Measurements from ENCODE around the gene CCDC68. TPM values are rescaled to one million over a fixed set of nuclear protein-coding genes. Genes with fewer than 3 reads are reported as not detected.
A peak's percentile ranks its signal among the peaks of the same experiment; 100 is the strongest.

CCDC68 gene
- total and polyA plus RNA-seq, 2 of the 4 experiments (the other 2 are of a cell fraction): 0.46 to 0.54 TPM

DNA sequence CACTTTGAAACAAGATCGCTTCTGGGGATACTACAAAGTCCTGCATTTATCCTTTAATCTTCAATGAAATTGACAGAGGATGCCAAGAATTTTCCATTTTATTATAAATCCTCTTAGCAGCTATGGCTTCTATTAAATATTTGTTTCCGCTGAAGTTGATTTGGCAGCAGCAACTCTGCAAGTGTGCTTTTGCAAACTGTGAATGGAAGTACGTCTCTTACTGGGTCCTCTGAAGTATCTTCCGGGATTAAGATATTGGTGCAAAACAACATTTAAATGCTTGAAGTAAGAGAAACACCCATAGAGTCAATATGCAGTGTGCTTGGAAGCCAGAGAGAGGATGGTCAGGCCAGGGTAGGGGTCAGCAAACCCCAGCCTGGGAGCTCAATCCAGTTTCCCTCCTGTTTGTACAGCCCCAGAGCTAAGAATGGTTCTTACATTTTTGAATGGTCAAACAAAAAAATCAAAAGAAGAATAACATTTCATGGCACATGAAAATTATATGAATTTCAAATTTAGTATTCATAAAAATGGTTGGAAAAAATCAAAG lies 13.6 kb downstream of the CCDC68 start:
- BruUV-seq (replicated peaks): no TSS peak
- ATAC-seq (ENCODE audit: low read depth): peak; percentile 23; the same call in 1 of the 2 replicates
- peak overlapping the region; percentile 100 for H3K4me2 ChIP-seq (ENCODE audit: low read depth, low read length)
- WGBS, 2 experiments (ENCODE audit: extremely low coverage in 2 of 2, insufficient read length in 1 of 2): no CpG with 5 or more reads among the region's 4 CpGs
- H2BK20ac ChIP-seq (ENCODE audit: low read depth, low read length): peak overlapping the region; percentile 16; the same call in 1 of the 2 replicates
- H3K14ac ChIP-seq (replicated peaks; ENCODE audit: low read depth, low read length): peak overlapping the region; percentile 44
- ChIA-PET CTCF (no interaction called here), POLR2A (ENCODE audit: unreplicated experiment) (interaction anchor here (0.6 kb wide), 1 partner anchor 11 kb away, joined by 4 read pairs; no protein-coding TSS in a partner anchor)
- H3K4me3 ChIP-seq (ENCODE audit: insufficient read depth, low read depth, low read length): peak overlapping the region; percentile 68
- peak overlapping the region; percentile 94 for H4K5ac ChIP-seq (ENCODE audit: low read depth, low read length)
- H3K27me3 ChIP-seq (ENCODE audit: control insufficient read depth, insufficient read depth, low read length): no peaks in the 10 kb centered on the region
- H3K23ac ChIP-seq (ENCODE audit: low read depth, low read length): peak overlapping the region; percentile 5; the same call in 1 of the 2 replicates
- H2AK5ac ChIP-seq (ENCODE audit: low read depth, low read length): 0 out of 2 replicates have a peak overlapping the region, but pooled peaks have one; percentile 20
- peaks cover 0 to 20% of the 10 kb centered on the region in 2 experiments; a peak in 2 of 4 replicates for H3K79me1 ChIP-seq (ENCODE audit: low read depth in 1 of 2, low read length in 2 of 2)
- intact Hi-C loops (cut with micrococcal nuclease): no loop called here
- no peak overlapping the region for H2AK9ac ChIP-seq (replicated peaks; ENCODE audit: low read depth, low read length, poor library complexity)
- H3K27ac ChIP-seq (ENCODE audit: insufficient read depth, low read length): peak overlapping the region; percentile 77
- no peaks in the 10 kb centered on the region for H4K20me1 ChIP-seq (ENCODE audit: insufficient read depth, low read length)
- H3K36me3 ChIP-seq (ENCODE audit: control insufficient read depth, insufficient read depth, low read length): no peaks in the 10 kb centered on the region
- H4K91ac ChIP-seq (ENCODE audit: insufficient read depth, low read depth, low read length): peak overlapping the region; percentile 67
- peak overlapping the region; percentile 64; the same call in 2 of the 3 replicates for H2BK15ac ChIP-seq (ENCODE audit: low read depth, low read length)
- no peak for DNase-seq
- H3K56ac ChIP-seq (ENCODE audit: extremely low read depth, insufficient read depth, low read length): peak overlapping the region; percentile 50
- no peak for TF ChIP-seq NFE2L2 (IDR thresholded peaks at IDR 0.05; ENCODE audit: low read depth, low read length)
- TF ChIP-seq BHLHE40 (IDR thresholded peaks at IDR 0.05; ENCODE audit: low read depth, low read length): no peak
- no peak for TF ChIP-seq RFX5 (IDR thresholded peaks at IDR 0.05; ENCODE audit: low read depth, low read length)
- no peak for TF ChIP-seq MXI1 (IDR thresholded peaks at IDR 0.05; ENCODE audit: borderline replicate concordance, low read depth, low read length)
- no peak for TF ChIP-seq MAZ (IDR thresholded peaks at IDR 0.05; ENCODE audit: borderline replicate concordance, low read depth, low read length)
- TF ChIP-seq, protein P1, sequence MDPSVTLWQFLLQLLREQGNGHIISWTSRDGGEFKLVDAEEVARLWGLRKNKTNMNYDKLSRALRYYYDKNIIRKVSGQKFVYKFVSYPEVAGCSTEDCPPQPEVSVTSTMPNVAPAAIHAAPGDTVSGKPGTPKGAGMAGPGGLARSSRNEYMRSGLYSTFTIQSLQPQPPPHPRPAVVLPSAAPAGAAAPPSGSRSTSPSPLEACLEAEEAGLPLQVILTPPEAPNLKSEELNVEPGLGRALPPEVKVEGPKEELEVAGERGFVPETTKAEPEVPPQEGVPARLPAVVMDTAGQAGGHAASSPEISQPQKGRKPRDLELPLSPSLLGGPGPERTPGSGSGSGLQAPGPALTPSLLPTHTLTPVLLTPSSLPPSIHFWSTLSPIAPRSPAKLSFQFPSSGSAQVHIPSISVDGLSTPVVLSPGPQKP (IDR thresholded peaks at IDR 0.05; ENCODE audit: borderline replicate concordance, low read depth, low read length): no peak
- TF ChIP-seq, protein P2, sequence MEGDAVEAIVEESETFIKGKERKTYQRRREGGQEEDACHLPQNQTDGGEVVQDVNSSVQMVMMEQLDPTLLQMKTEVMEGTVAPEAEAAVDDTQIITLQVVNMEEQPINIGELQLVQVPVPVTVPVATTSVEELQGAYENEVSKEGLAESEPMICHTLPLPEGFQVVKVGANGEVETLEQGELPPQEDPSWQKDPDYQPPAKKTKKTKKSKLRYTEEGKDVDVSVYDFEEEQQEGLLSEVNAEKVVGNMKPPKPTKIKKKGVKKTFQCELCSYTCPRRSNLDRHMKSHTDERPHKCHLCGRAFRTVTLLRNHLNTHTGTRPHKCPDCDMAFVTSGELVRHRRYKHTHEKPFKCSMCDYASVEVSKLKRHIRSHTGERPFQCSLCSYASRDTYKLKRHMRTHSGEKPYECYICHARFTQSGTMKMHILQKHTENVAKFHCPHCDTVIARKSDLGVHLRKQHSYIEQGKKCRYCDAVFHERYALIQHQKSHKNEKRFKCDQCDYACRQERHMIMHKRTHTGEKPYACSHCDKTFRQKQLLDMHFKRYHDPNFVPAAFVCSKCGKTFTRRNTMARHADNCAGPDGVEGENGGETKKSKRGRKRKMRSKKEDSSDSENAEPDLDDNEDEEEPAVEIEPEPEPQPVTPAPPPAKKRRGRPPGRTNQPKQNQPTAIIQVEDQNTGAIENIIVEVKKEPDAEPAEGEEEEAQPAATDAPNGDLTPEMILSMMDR (conservative IDR thresholded peaks at IDR 0.05; ENCODE audit: low read depth, low read length): no peak
- TF ChIP-seq SMC3 (IDR thresholded peaks at IDR 0.05; ENCODE audit: low read depth, low read length): no peak
- TF ChIP-seq POLR2A (IDR thresholded peaks at IDR 0.05; ENCODE audit: low read depth, low read length): no peak
- TF ChIP-seq RAD21 (IDR thresholded peaks at IDR 0.05; ENCODE audit: low read length): no peak
- TF ChIP-seq, protein P3, sequence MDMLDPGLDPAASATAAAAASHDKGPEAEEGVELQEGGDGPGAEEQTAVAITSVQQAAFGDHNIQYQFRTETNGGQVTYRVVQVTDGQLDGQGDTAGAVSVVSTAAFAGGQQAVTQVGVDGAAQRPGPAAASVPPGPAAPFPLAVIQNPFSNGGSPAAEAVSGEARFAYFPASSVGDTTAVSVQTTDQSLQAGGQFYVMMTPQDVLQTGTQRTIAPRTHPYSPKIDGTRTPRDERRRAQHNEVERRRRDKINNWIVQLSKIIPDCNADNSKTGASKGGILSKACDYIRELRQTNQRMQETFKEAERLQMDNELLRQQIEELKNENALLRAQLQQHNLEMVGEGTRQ (IDR thresholded peaks at IDR 0.05; ENCODE audit: low read depth, low read length): no peak
- no peak for TF ChIP-seq MAFK (IDR thresholded peaks at IDR 0.05; ENCODE audit: low read depth, low read length)
- no peak for TF ChIP-seq RCOR1 (IDR thresholded peaks at IDR 0.05; ENCODE audit: insufficient replicate concordance, low read length)
- TF ChIP-seq CHD1 (IDR thresholded peaks at IDR 0.05; ENCODE audit: low read depth, low read length): no peak
- no peak for TF ChIP-seq FOS (IDR thresholded peaks at IDR 0.05; ENCODE audit: low read depth, low read length)
- TF ChIP-seq CEBPB (IDR thresholded peaks at IDR 0.05; ENCODE audit: low read depth, low read length): no peak
- no peaks in the 10 kb centered on the region for H3K9me3 ChIP-seq (ENCODE audit: control insufficient read depth, insufficient read depth, low read length)
- H3K9ac ChIP-seq (ENCODE audit: low read depth, low read length): peak overlapping the region; percentile 72; the same call in 1 of the 2 replicates
- peak overlapping the region; percentile 70 to 85 for H4K8ac ChIP-seq (ENCODE audit: low read depth in 2 of 2, low read length in 2 of 2)
- dilution Hi-C loops (cut with HindIII; ENCODE audit: low sequenced_read_pairs, unreplicated experiment): no loop called here
- H3K9me1 ChIP-seq (ENCODE audit: insufficient read depth, low read length): peaks cover 13% of the 10 kb centered on the region
- H3K18ac ChIP-seq (ENCODE audit: low read depth, low read length): peak overlapping the region; percentile 92
- in situ Hi-C loops (cut with MboI; ENCODE audit: low sequenced_read_pairs): no loop called here
- peak overlapping the region; percentile 77 for H2AFZ ChIP-seq (replicated peaks; ENCODE audit: low read length, poor library complexity)
- peaks cover 12% of the 10 kb centered on the region for H3K4me1 ChIP-seq (ENCODE audit: control insufficient read depth, insufficient read depth, low read length)
- peak overlapping the region; percentile 71 for H2BK120ac ChIP-seq (ENCODE audit: low read depth, low read length)
- peak overlapping the region; percentile 59 for H3K4ac ChIP-seq (ENCODE audit: low read depth, low read length)
- H2BK5ac ChIP-seq (ENCODE audit: low read depth, low read length, poor library complexity, severe bottlenecking): peak overlapping the region; percentile 91

Data from IMR-90 (cell line).